ENCODE data around the gene TBCB. TPM values are rescaled to one million over a fixed set of nuclear protein-coding genes. Genes with fewer than 3 reads are reported as not detected.

The TBCB gene
- total RNA-seq, 4 donors from 2014 or later: 183 to 254 (median 225) TPM

Other genes starting within 250 kb of the TBCB start
- 10 to 100 TPM in 2 of 4 donors, 1 to 10 TPM in 2; 8.7 to 19.7 (median 10.7) TPM for gene APLP1, start 246.9 kb upstream of the TBCB start, total RNA-seq
- 10 to 100 TPM; 15.1 to 23.8 (median 21.8) TPM for gene NFKBID, start 214.9 kb upstream of the TBCB start, total RNA-seq
- 10 to 100 TPM; 10.5 to 37.6 (median 15.5) TPM for gene HCST, start 212.9 kb upstream of the TBCB start, total RNA-seq
- 100 to 1,000 TPM in 3 of 4 donors, 10 to 100 TPM in 1; 41.4 to 122 (median 117) TPM for gene TYROBP, start 207.2 kb upstream of the TBCB start, total RNA-seq
- 10 to 100 TPM in 2 of 4 donors, 1 to 10 TPM in 2; 5.0 to 20.4 (median 8.6) TPM for gene LRFN3, start 179.1 kb upstream of the TBCB start, total RNA-seq
- gene SDHAF1, start 120.3 kb upstream of the TBCB start, total RNA-seq: 10 to 100 TPM; 67.8 to 88.9 (median 77.1) TPM
- gene SYNE4, start 106.7 kb upstream of the TBCB start, total RNA-seq: 1 to 10 TPM in 1 of 4 donors, under 1 TPM in 2, not detected in 1; 0.21 to 2.1 (median 0.98) TPM
- 10 to 100 TPM; 25.3 to 46.0 (median 33.9) TPM for gene ALKBH6, start 101.3 kb upstream of the TBCB start, total RNA-seq
- gene CLIP3, start 82.6 kb upstream of the TBCB start, total RNA-seq: 10 to 100 TPM; 20.1 to 44.7 (median 24.6) TPM
- gene THAP8, start 61.2 kb upstream of the TBCB start, total RNA-seq: 10 to 100 TPM; 11.4 to 21.0 (median 16.0) TPM
- 1 to 10 TPM in 2 of 4 donors, under 1 TPM in 2; 0.42 to 2.1 (median 1.4) TPM for gene WDR62, start 60.6 kb upstream of the TBCB start, total RNA-seq
- not detected for gene OVOL3, start 4.3 kb upstream of the TBCB start, total RNA-seq
- 10 to 100 TPM; 54.2 to 98.4 (median 77.4) TPM for gene POLR2I, start 593 bp upstream of the TBCB start, total RNA-seq
- gene CAPNS1, start 24.6 kb downstream of the TBCB start, total RNA-seq: 100 to 1,000 TPM; 179 to 235 (median 213) TPM
- gene COX7A1, start 37.0 kb downstream of the TBCB start, total RNA-seq: 10 to 100 TPM; 18.4 to 73.9 (median 35.5) TPM
- 1 to 10 TPM; 4.8 to 9.6 (median 6.9) TPM for gene ZNF565, start 99.2 kb downstream of the TBCB start, total RNA-seq
- 10 to 100 TPM; 52.2 to 66.1 (median 53.9) TPM for gene ZNF146, start 99.6 kb downstream of the TBCB start, total RNA-seq

All from tibial nerve (tissue), 4 donors.